Measurements from ENCODE around the gene GASK1A.
"Not testable (repeated sequence)": the region's sequence is repeated elsewhere in the genome, so short reads cannot be mapped to it uniquely, and the experiment has no call there.

GASK1A gene

DNA sequence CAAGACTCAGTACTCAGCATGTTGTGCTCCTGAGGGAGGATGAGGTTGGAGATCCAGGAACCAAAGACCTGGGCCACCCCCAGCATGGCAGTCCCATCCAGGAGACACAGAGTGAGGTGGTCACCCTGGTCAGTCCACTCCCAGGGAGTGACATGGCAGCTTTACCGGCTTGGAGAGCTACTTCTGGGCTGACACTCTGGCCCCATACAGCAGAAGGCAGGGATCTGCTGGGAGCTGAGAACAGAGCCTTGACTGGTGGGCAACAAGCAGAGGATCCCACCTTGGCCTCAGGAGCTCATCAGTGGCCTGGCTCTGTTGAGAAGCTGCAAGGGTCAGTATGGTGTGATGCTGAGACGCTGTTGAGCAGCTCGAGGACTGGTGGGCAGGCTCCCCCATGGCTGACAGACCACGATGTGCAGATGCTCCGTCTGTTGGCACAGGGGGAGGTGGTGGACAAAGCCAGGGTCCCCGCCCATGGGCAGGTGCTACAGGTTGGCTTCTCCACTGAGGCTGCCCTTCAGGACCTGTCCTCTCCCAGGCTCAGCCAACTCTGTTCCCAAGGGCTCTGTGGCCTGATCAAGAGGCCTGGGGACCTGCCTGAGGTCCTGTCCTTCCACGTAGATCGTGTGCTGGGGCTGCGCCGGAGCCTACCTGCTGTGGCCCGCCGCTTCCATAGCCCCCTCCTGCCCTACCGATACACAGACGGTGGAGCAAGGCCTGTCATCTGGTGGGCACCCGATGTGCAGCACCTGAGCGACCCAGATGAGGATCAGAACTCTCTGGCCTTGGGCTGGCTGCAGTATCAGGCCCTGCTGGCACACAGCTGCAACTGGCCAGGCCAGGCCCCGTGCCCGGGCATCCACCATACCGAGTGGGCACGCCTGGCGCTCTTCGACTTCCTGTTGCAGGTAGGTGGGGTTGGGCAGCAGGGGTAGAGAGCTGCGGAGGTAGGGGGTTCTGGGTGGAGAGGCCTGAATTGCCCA is 53.8 kb downstream of the GASK1A start:
- DNase-seq, result no peak
- no peak for ATAC-seq

DNA sequence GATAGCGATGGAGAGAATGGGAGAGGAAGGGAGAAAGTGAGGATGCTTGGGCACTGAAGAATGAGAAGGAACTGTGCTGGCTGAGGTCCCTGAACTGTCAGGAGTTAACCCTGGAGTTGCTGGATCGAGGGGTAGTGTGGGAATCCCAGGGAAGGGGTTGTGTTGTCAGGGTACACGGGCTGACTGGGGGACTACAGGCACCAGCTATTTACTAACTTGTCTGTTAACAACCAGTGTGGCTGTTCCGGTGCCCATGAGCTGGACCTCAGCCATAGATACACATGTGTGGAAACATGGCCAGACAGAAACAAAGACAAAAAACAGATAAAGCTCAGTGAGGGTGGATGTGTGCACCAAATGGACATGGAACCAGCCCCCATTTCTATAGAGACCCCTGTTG is 55.1 kb downstream of the GASK1A start:
- no peak for ATAC-seq
- no peak for DNase-seq

GRCh38 chr3:43034911-43035310 is 55.8 kb downstream of the GASK1A start:
- DNase-seq, result no peak
- no peak for ATAC-seq

DNA sequence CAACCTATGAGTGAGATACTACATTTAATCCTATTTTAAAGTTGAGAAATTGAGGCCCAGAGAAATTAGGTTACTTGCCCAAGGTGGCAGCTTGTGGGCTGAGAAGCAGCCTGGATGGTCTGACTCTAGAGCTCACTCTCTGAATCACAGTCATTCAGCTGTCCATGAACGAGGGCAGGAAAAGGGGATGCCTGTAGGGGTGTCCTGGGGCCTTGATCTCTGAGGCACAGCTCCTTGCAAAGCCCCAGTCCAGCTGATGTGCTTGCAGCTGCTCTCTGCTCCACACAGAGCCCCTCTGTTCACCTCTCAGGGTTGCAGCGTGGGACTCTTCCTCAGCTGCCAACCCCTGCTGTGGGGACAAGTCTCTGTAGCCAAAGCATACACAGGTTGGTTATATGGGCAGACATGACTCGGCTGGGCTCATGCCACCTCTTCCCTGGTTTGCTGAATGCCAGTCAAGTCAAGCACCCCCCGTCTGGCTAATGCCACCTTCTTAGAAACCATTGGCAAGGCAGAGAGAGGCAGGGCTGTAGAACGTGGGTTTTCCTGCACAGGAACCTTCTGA is 56.8 kb downstream of the GASK1A start:
- ATAC-seq, result no peak

GRCh38 chr3:43036621-43037423 is 57.7 kb downstream of the GASK1A start:
- peak; percentile 50 for ATAC-seq
- DNase-seq, result no peak

More for the DNA sequence above, 56.8 kb downstream of the GASK1A start:
- no peak for DNase-seq

DNA sequence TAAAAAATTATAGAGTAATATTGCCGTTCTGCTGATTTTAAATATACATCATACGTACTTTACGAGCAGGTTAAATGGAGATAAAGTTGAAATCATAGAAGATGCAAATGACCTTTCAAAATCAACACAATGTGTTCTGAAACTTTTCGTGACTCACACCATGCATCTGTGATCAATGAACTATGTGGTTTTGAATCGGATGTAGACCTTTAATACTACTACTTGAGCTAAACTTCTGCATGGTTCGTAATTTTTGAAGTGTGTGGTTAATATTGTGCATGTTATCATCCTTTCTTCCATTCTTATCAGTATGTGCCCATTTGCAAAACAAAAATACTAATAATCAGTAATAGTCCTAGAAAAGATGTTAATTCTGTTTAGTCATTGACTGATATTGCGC is 58.9 kb downstream of the GASK1A start:
- peak; percentile 52 for ATAC-seq
- DNase-seq, result no peak

DNA sequence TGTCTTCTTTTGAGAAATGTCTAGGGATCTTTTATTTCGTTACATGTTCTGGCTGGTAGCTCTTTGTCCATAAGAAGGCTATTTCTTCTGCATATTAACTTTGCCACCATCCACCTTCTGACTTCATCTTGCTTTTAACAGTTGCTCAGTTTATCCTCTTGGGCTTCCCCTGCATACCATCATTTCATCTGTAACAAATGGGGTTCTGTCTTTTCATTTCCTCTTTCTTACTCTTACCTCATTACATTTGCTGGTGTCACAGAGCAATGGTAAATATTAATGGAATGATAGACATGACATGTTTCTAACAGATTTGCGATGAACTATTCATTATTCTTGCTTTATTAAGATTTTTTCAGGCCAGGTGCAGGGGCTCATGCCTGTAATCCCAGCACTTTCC is 62.4 kb downstream of the GASK1A start:
- no peak for DNase-seq
- no peak for ATAC-seq

DNA sequence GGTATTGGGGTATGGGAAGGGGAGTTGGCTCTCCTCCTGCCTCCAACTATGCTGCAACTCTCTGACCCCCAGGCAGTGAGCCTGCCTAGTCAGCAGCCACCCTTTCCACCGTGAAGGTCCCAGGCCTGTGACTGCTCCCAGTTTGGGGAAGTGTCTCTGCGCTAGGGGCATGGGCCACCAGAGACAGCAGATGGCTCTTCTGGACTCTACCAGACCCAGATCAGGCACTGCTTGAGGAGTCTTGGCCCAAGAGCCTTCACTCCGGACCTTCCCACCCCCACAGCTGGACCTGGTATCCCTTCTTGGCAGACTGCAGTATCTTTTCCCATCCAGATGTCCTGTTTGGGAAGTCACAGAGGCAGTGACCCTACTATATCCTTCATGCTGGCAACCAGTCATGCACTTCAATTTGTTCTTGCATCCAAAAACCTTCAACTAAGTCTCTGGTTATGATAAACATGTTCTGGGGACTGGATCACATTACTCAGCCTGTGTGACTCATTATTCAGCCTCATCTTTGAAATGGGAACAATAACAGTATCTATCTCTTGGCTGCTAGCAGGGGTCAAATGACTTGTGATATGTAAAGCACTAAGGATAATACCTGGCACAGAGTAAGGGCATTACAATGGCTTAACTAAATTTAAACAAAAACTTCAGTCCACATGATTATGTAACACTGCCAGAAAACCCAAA is 64.1 kb downstream of the GASK1A start:
- ATAC-seq (peak; percentile 40), DNase-seq (no peak)

DNA sequence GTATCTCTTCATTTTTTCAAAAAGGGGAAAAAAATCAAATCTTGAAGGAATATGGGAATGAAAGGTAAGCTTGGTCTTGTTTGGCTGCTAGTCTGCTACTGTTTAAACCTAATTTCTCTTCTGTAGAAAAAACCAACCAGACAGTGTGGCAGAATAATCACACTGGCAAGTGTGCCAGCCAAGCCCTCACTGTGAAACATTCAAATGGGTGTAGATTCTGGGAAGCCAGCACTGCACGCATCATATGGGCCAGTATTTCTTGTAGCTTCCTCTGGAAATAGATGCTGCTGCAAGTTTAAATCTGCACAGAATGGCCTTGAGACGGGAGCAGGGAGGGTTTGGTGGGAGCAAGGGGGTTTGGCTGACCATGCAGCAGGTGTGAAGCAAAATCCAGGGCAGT is 64.7 kb downstream of the GASK1A start:
- DNase-seq, result no peak
- no peak for ATAC-seq

DNA sequence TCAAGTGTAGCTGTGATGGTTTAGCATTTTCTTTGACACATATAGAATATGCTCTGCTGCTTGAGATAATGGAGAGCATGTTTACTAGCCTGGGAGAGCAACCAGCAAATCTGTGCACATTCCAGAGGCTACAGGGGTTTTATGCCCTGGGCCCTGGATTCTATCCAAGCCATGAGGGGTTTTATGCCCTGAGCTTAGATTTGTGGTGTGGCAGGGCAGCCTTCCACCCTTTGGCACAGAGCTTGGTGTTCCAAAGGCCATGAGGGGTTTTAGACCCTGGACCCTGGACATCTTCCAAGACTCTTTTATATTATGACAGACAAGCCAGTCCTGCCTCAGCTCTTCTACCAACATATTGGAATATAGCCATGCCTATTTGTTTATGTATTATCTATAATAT is 66.0 kb downstream of the GASK1A start:
- not testable (repeated sequence) for DNase-seq, ATAC-seq

DNA sequence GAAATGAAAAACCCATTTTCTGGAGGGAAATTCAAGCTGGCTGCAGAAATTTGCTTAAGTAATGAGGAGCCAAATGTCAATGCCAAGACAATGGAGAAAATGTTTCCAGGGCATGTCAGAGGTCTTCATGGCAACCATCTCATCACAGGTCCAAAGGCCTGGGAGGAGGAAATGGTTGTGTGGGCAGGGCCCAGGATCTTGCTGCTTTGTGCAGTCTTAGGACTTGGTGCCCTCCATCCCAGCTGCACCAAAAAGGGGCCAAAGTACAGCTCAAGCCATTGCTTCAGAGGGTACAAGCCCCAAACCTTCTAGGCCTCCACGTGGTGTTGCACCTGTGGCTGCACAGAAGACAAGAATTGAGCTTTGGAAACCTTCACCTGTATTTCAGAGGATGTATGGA is 67.5 kb downstream of the GASK1A start:
- ATAC-seq (no peak), DNase-seq (no peak)

DNA sequence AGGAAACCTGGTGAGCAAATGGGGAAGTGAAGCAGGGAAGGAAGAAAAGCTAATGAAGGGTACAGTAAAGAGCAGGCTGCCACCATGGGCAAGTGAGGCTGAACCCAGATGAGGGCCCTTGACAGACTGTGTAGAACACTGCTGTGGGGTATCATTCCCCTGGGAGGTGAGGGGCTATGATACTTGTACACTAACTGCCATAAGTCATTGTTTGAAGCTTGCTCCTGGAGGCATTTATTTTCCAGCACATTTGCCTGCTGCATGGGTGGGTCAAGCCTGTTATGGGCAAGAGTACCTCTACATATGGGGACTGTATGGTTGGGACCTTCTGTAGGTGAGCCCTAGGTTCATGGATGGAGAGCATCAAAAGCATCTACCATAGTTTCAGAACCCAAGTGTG is 69.4 kb downstream of the GASK1A start:
- ATAC-seq (no peak), DNase-seq (no peak)

- no peak for DNase-seq
- no peak for ATAC-seq
These were observed 74.2 kb downstream of the GASK1A start for GRCh38 chr3:43053291-43053690.

- ATAC-seq (no peak), DNase-seq (no peak)
These were observed 75.6 kb downstream of the GASK1A start for GRCh38 chr3:43054754-43055153.

DNA sequence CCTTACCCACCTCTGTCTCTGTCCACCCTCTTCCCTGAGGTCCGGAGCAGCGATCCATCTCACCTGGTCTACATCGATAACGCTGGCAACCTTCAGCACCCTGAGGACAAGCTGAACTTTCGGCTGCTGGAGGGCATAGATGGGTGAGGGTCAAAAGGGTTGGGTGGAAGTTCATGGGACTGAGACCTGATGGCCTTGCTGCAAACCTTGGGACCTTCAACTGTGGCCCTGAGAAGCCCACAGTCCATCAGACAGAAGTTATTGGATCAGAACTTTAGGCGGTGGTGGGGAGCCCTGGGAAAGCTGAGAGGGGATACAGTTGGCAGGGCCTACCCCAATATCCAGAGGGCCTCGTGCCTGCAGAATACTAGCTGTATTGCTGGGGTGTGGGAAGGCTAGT is 76.3 kb downstream of the GASK1A start:
- DNase-seq (no peak), ATAC-seq (no peak)

GRCh38 chr3:43055806-43056770 is 77.0 kb downstream of the GASK1A start:
- ATAC-seq (no peak), DNase-seq (no peak)

GRCh38 chr3:43059456-43059855 is 80.3 kb downstream of the GASK1A start:
- DNase-seq (no peak), ATAC-seq (no peak)

DNA sequence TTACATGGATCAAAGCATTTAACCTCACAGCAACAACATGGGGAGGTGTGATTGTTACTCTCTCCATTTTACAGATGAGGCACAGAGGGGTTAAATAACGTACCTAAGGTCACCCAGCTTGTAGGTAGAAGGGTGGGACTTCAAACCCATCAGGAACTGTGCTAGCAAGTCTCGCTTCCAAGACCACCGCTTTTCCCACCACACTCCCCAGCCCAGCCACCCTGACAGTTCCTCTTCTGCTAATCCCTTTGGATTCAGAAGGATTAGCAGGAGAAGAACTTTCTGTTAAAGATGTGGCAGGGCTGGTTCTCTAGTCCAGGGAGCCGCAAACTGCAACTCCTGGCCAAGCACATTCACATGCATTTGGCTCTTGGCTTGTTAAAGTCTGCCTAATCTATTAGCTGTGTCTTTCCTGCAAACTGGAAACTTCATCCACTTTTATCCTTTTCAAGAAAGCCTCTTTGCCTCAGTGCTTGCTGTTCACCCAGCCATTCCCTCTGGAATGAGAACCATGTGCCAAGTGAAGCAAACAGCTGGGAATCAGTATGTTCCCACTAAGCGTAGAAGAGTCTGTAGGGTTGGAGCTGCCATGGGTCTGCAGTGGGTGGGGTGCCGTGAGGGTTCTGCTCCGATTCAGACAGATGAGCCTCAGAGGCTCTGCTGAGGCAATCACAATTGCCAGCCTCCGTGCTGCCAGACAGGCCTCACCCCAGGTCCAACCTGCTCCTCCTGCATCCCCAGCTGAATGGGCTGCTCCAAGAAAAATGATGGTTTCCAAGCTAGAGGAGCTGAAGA is 82.2 kb downstream of the GASK1A start:
- no peak for ATAC-seq
- no peak for DNase-seq

DNA sequence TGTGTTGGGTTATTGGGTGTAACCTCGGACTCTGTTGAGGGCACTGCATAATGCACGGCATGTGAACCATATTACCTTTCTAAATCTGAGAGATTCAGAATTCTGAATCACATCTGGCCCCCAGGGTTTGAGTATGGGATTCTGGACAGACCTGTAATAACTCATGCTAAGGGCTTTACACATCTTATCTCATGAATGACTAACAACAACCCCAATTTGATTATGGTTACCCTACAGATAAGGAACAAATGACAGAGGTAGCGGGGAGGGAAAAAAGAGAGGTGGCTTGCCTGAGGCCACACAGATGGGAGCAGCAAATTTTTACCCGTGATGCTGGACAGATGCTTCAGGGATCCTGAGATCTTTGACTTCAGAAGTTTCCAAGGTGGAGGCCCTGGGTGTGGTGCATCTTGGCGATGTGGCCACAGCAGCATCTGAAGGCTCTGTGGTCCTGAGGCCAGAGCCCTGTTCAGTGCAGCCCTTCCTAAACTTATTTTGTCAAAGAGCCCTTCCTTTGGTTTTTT is 83.0 kb downstream of the GASK1A start:
- ATAC-seq (no peak), DNase-seq (no peak)

GRCh38 chr3:43062564-43063040 is 83.5 kb downstream of the GASK1A start:
- ATAC-seq, result no peak
- DNase-seq, result no peak
